AG09319 (cell line): ENCODE data around the gene RAB27B.
"Not testable (repeated sequence)": the region's sequence is repeated elsewhere in the genome, so short reads cannot be mapped to it uniquely, and the experiment has no call there.

Experiments
- DNase-seq: peaks from one replicate; pipeline ENCODE4 v3.0.0-alpha.2; 2010; ENCODE audit warnings: low read depth; ENCODE audit errors: extremely low read depth
- TF ChIP-seq, protein P1 (sequence below): IDR thresholded peaks from 2 replicates; pipeline ENCODE4 v1.5.1; 2011; ENCODE audit warnings: low read depth, mild to moderate bottlenecking, inconsistent platforms, low read length, moderate library complexity

RAB27B gene

DNA sequence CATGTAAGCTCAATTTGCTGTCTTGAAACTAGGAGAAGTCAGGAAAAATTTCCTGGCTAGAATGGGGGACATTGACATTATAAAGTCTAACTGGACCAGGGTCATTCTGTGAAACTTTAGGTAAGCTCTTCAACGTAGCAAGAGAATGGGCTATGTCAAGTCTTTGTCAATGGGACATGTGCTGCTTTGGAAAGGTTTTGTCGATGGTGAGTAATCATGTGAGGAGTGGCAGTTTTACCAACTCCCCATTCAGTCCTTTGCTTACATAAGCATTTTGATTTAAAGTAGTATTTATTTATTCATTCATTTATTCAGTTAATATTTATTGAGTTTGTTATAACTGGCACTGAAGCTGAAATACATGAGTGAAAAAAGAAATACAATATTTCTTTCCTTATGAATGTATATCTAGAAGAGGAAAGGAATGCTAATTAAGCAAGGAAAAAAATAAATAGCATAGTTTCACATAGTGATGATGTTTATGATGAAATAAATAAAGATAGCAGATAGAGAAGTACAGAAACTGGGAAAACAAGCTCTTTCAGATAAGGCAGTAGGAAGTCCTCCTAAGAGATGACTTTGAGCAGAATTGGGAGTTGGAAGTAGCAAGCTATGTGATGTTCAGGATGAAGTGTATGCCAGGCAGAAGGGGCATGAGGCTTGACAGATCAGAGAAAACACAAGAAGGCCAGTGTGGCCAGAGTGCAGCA, 25.4 kb upstream of the RAB27B start:
- DNase-seq, result no peak
- TF ChIP-seq, protein P1, sequence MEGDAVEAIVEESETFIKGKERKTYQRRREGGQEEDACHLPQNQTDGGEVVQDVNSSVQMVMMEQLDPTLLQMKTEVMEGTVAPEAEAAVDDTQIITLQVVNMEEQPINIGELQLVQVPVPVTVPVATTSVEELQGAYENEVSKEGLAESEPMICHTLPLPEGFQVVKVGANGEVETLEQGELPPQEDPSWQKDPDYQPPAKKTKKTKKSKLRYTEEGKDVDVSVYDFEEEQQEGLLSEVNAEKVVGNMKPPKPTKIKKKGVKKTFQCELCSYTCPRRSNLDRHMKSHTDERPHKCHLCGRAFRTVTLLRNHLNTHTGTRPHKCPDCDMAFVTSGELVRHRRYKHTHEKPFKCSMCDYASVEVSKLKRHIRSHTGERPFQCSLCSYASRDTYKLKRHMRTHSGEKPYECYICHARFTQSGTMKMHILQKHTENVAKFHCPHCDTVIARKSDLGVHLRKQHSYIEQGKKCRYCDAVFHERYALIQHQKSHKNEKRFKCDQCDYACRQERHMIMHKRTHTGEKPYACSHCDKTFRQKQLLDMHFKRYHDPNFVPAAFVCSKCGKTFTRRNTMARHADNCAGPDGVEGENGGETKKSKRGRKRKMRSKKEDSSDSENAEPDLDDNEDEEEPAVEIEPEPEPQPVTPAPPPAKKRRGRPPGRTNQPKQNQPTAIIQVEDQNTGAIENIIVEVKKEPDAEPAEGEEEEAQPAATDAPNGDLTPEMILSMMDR, result no peak

GRCh38 chr18:54805571-54806334, 22.5 kb upstream of the RAB27B start:
- TF ChIP-seq, protein P1, result no peak
- no peak for DNase-seq

GRCh38 chr18:54806526-54806925, 21.8 kb upstream of the RAB27B start:
- DNase-seq, result no peak
- TF ChIP-seq, protein P1, result no peak

DNA sequence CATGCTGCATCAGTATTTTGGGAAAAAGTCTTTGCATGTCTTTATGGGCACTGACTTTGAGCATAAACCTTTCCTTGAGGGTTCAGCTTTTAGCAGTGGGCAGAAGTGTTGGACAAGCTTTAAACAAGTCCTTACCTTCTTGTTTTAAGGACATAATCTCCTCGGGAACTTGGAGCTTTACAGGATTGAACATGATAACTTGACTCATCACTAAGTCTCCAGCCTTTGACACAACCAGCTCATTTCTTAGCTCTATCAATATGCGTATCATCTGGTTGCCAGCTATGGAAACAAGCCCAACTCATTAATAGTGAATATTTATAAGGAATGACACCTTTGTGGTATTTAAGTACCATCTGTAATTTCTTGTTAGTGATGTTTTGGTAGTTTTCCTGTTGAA, 21.0 kb upstream of the RAB27B start:
- TF ChIP-seq, protein P1, result no peak
- no peak for DNase-seq

GRCh38 chr18:54810662-54811061, 17.6 kb upstream of the RAB27B start:
- not testable (repeated sequence) for DNase-seq

- TF ChIP-seq, protein P1, result no peak
Measured at GRCh38 chr18:54812885-54813284, 15.4 kb upstream of the RAB27B start.

DNA sequence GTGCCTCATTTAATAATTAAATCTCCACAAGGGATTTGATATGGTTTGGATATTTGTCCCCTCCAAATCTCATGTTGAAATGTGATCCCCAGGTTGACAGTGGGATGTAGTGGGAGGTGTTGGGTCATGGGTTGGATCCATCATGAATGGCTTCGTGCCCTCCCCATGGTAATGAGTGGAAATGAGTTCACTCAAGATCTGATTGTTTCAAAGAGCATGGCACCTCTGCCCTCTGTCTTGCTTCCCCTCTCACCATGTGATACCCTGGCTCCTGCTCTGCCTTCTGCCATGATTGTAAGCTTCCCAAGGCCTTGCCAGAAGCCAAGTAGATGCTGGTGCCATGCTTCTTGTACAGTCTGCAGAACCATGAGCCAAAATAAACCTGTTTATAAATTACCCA, 15.0 kb upstream of the RAB27B start:
- TF ChIP-seq, protein P1, result no peak

More at GRCh38 chr18:54812885-54813284, 15.4 kb upstream of the RAB27B start:
- no peak for DNase-seq

More for the DNA sequence above, 15.0 kb upstream of the RAB27B start:
- DNase-seq, result no peak
